ENCODE data around the gene HDAC4. TPM values are rescaled to one million over a fixed set of nuclear protein-coding genes. Genes with fewer than 3 reads are reported as not detected.

The HDAC4 gene
- total RNA-seq, 1 donor from 2014 or later, result 12.9 TPM

DNA sequence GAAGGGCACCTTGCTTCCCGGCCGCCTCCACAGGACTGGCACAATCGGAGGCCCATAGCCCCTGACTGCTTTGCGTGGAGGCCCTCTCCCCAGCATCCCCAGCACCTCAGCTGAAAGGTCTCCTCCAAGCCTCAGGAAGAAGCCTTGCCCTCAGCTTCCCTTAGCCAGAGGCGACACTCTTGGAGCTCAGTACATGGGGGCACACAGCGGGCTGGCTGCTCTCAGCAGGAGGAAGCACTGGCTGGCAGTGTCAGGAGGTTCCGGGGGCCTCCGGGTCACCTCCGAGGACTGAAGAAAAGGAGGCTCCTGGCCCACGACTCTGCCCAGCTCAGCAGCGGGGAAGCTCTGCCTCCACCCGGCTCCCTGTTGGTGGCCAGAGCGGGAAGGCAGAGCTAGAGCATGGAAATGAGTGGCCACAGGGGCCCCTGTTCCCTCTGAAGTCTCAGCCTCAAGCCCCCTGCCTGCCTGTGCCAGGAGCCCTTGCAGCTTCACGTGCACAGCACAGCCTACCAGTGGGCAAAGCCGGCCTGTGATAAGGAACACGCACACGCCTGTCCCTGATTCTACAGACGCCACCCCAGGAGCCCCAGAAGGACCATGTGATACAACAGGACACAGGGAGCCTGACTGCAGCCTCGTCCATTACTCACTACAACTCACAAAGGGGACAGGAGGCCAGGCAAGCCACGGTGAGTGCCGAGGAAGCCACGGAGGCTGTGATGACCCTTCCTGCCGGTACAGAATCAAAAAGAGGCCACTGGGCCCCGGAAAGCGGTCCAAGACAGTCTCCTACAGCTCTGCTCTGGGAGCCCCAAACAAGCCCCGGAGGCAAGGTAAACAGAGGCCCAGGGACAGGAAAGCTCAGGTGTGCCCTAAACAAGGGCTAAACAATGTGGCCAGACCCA is 15.5 kb downstream of the HDAC4 start:
- no peak for DNase-seq (ENCODE audit: low read depth in 2 of 2)

- DNase-seq (ENCODE audit: low read depth in 2 of 2), result no peak
These were observed 17.1 kb downstream of the HDAC4 start for GRCh38 chr2:239383759-239384156.

- no peak for DNase-seq (ENCODE audit: low read depth in 2 of 2)
These were observed 17.6 kb downstream of the HDAC4 start for GRCh38 chr2:239383036-239383758.

- DNase-seq (ENCODE audit: low read depth in 2 of 2), result no peak
These were observed 18.4 kb downstream of the HDAC4 start for GRCh38 chr2:239382384-239382880.

GRCh38 chr2:239381709-239382134 is 19.1 kb downstream of the HDAC4 start:
- no peak for DNase-seq (ENCODE audit: low read depth in 2 of 2)

- peak; percentile 79 to 84 for DNase-seq (ENCODE audit: low read depth in 2 of 2)
These were observed 19.8 kb downstream of the HDAC4 start for GRCh38 chr2:239380831-239381708.

- peak in 1 of 2 donors; percentile 29 for DNase-seq (ENCODE audit: low read depth in 2 of 2)
These were observed 21.1 kb downstream of the HDAC4 start for GRCh38 chr2:239379641-239380170.

GRCh38 chr2:239378918-239379640 is 21.7 kb downstream of the HDAC4 start:
- no peak for DNase-seq (ENCODE audit: low read depth in 2 of 2)

DNA sequence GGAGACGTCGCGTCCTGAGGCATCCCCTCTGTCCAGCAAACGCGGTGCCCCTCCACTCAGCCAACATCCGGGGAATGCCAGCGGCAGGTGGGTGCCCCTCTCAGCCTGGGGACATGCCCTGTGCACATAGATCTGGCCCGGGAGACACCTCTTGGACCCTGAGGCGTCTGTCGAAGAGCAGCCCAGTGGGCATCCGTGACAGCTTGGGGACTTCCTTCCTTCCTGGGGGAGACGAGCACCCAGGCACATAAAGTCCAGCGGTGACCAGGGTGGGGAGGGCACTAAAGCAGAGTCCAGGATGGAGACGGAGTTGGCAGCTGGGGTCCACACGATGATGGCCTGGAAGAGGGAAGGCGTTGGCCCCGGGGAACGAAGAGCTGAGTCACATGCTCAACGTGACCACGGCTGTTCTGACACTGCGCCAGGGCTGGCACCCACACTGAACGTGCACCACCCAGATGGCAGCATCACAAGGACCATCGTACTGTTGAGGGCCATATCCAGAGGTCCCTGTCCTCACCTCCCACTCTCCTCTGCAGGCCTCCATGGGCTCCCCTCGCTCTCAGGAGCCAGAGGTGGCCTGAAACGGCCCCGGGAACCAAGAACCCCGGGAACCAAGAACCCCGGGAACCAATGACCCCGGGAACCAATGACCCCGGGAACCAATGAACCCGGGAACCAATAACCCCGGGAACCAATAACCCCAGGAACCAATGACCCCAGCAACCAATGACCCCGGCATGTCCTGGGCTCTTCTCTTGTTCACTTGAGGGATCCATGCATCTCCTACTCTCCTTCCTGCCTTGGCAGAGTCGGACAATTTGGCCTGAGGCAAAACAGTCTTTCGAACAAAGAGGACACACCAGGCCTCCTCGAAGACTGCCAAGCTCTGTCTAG is 22.6 kb downstream of the HDAC4 start:
- no peak for DNase-seq (ENCODE audit: low read depth in 2 of 2)

DNA sequence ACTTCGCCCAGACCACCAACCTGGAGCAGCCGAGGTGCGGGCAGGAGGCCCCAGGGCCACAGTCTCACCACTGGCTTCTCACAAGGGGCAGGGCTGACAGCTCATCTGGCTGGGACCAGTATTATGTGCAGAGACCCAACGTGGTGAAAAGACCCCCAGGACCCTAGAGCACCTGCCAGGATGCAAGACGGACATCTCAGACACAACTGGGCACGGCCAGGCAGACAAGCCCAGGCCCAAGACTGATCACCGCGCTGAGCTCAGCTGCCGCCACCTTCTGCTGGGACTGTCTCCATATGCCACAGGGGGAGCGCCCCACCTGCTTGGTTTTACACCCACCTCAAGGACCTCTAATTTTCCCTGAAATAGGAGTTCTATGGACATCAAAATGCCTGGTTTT is 23.2 kb downstream of the HDAC4 start:
- DNase-seq (ENCODE audit: low read depth in 2 of 2), result no peak

DNA sequence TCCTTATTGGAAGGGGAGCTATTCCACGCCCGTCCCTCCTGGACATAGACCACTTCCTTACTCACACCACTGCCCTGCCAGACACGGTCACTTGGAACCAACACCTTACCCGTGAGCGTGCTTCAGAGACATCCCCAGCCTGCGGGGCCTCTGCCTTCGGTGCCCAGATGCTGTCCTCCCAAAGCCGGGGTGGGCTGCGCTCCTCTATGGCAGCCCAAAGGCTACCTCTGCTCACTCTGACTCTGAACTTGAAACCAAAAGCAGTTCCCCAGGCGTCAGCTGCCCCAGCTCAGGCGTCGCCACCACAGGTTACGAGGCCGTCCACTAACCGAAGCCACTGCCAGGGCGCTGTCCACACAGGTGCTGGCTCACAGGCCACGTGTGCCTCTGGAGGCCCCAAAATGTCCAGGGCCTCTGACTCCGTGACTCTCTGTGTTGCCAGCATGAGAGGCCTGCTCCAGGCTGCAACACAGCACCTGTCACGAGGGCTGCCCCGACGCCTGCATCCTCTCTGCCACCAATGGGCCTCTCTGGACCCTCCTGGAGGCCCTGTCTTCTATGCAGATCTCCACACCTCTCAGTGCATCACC is 23.8 kb downstream of the HDAC4 start:
- DNase-seq (ENCODE audit: low read depth in 2 of 2), result no peak

DNA sequence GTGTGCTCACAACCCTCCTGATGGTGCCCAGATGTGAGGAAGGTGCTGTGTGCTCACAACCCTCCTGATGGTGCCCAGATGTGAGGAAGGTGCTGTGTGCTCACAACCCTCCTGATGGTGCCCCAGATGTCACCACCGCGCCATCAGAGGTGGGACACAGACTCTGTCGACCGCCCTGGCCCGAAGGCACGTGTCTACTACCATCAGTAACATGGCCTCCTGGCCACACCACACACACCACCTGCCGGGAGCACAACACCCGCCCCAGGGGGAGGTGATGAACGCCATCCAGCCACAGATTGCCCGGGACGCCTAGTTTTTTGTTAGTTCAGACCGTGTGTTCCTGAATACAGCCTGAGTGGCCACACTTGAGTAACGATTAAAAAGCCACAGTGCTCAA is 24.5 kb downstream of the HDAC4 start:
- no peak for DNase-seq (ENCODE audit: low read depth in 2 of 2)

GRCh38 chr2:239375278-239376061 is 25.4 kb downstream of the HDAC4 start:
- DNase-seq (ENCODE audit: low read depth in 2 of 2), result peak in 1 of 2 donors; percentile 47

DNA sequence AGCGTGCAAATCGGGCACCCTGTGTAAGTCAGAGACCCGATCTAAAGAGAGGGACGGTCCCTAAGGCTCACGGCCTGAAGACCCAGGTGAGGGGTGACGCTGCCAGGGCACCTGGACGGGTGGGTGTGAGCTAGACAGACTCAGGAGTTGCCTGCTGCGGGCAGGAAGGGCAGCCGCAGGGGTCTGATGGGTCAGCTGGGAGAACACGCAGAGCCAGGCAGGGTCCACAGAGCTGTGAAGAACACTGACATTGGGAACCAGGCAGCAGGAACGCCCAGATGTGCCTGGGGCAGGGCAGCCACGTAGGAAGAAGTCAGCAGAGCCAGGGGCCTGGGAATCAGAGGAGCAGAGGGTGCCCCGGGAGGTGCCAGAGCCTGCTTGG is 25.9 kb downstream of the HDAC4 start:
- no peak for DNase-seq (ENCODE audit: low read depth in 2 of 2)

- DNase-seq (ENCODE audit: low read depth in 2 of 2), result no peak
These were observed 28.0 kb downstream of the HDAC4 start for GRCh38 chr2:239372835-239373234.

DNA sequence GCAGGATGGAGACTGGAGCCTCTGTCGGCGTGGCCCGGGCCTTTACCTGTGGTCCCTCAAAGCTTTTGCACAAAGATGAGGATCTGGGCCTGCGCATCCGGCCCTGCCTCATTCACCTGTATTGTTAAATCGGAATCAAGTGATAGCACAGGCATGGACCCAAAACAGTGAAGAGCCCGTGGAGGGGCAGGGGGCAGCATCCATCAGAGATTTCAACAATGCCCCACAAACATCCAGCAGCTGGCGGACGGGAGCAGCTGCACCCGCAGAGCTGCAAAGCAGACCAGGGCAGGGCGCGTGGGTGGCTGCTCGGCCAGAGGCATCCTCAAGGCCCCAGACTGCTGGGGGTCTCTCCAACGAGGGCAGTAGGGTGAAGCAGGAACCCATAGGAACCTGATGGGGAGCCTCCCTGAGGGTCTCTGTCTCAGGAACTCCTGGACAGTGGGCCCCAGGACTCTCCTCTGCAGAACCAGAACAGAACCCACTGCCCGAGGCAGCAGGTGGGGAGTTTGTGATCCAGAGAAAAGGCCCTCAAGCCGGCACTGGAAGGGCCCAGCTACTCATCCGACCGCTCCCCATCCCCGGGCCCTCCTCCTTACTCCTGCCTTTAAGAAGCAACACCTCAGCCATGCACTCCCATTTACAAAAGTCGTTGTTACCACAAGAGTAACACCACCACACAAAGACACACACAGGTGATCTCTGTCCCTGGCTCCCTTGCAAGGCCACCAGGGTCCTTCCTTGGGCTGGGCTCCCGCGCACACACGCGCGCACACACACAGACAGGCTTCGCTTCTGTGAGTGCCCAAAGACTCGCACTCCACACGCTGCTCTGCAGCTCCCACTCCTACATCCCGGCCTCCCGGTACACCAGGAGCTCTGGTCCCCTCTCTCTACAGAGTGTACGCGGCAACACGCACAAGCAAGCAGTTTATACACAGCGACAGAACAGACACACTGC is 28.8 kb downstream of the HDAC4 start:
- no peak for DNase-seq (ENCODE audit: low read depth in 2 of 2)

Measured in lung microvascular endothelial cell (primary cell).